SK-N-MC (cell line): ENCODE results near the gene DSCAML1.

Experiments used
- EZH2 ChIP-seq: fragments of 200-600 bp; sonication (generic); IDR thresholded peaks from one replicate; pipeline ENCODE4 v1.6.1; 2017; ENCODE audit warnings: antibody characterized with exemption
- FOXP2 ChIP-seq: optimal IDR thresholded peaks from 2 replicates; pipeline ENCODE3; 2011; ENCODE audit warnings: mild to moderate bottlenecking, moderate library complexity; ENCODE audit not compliant: insufficient read depth; ENCODE audit errors: extremely low read length, control extremely low read depth
- POLR2AphosphoS5 ChIP-seq: IDR thresholded peaks from 2 replicates; pipeline ENCODE4 v1.6.1; 2012; ENCODE audit warnings: mild to moderate bottlenecking, low read depth, low read length, borderline replicate concordance

DNA sequence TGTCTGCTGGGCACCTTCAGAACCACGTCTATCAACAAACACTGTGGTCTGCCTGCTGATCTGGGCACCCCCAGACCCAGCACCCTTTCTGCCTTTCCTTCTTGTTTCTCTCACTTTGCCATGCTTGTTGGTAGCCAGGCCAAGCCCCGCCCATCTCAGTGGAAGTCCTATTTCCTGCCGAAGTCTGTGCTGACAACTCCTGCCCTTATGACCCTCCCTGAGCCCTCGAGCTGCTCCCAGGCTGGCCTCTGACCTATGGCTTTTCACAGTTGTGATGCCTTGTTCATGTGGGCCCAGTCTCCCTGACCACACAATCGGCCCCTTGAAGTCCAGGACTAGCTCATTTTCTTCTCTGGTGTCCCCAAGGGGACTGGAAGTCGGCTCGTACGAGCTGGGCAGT is 132.1 kb downstream of the DSCAML1 start:
- TF ChIP-seq EZH2 (no peak), POLR2AphosphoS5 (no peak), FOXP2 (no peak)
